Testis (tissue), 3 donors: Measurements from ENCODE around the gene PGC. TPM values are rescaled to one million over a fixed set of nuclear protein-coding genes. Genes with fewer than 3 reads are reported as not detected.

Source experiments
- DNase-seq: peaks from one replicate; pipeline ENCODE4 v3.0.0-alpha.2; 2019
- H3K27ac ChIP-seq, 2 donors: fragments of 200-600 bp; sonication (generic); one replicate each; pipeline ENCODE4 v1.5.1; 2019
- H3K27me3 ChIP-seq: fragments of 200-600 bp; sonication (generic); one replicate; pipeline ENCODE4 v1.5.1; 2019
- H3K36me3 ChIP-seq: fragments of 200-600 bp; sonication (generic); one replicate; pipeline ENCODE4 v1.5.1; 2017; ENCODE audit warnings: low read depth; ENCODE audit errors: missing control alignments
- H3K4me1 ChIP-seq: fragments of 200-600 bp; sonication (generic); one replicate; pipeline ENCODE4 v1.5.1; 2019
- H3K4me3 ChIP-seq, 2 donors: fragments of 200-600 bp; sonication (generic); one replicate each; pipeline ENCODE4 v1.5.1; 2017 to 2019
- H3K9me3 ChIP-seq: fragments of 200-600 bp; sonication (generic); one replicate; pipeline ENCODE4 v1.5.1; 2017
- CTCF ChIP-seq, 3 experiments: fragments of 450-650 bp in 2 of 3; fragments of 200-600 bp in 1 of 3; sonication (generic) in 1 of 3; IDR thresholded peaks; one replicate each; pipeline ENCODE4 v1.5.1; 2016 to 2019; ENCODE audit warnings: antibody characterized with exemption in 3 of 3, mild to moderate bottlenecking in 2 of 3, moderate library complexity in 1 of 3
- POLR2A ChIP-seq: fragments of 450-650 bp; IDR thresholded peaks from one replicate; pipeline ENCODE4 v1.6.1; 2017; ENCODE audit warnings: antibody characterized with exemption, mild to moderate bottlenecking, moderate library complexity
- WGBS, 2 donors: methylation state at CpG; one replicate each; pipeline ENCODE4 v1.1.5; 2018; 5-methylcytosine and 5-hydroxymethylcytosine counted together
- intact Hi-C: fragments of 100-400 bp; cut with DNase I; formaldehyde crosslinking; loops from one replicate; pipeline ENCODE4 v1.15.1; 2023; ENCODE audit warnings: low total_unique reads
- polyA plus RNA-seq: library from polyadenylated mRNA; stranded (reverse); fragments of 350-450 nt; fragmentation: Illumina TruSeq; extraction: RNeasy Lipid Tissue Mini Kit (QIAGEN cat#74804); gene quantifications from one replicate; pipeline ENCODE4 v1.2.3, GENCODE V29; 2014; ENCODE audit warnings: low read depth, low replicate concordance; ENCODE audit not compliant: insufficient read depth
- total RNA-seq, 2 donors: library from RNA; depleted of rRNA; stranded (reverse); fragments of >200 nt; gene quantifications; one replicate each; pipeline ENCODE4 v1.2.3, GENCODE V29; 2016

Gene PGC
- total and polyA plus RNA-seq, 3 donors from 2014 or later, result 0.42 to 1.3 TPM; not detected in 1

GRCh38 chr6:41728954-41729353 lies 18.2 kb downstream of the PGC start:
- DNase-seq, result no peak
- intact Hi-C loops, result no loop called here
- Histone ChIP-seq H3K4me3 (no peak overlapping the region), H3K4me1 (peaks cover 21% of the 10 kb centered on the region), H3K27ac (no peak overlapping the region), H3K9me3 (no peaks in the 10 kb centered on the region), H3K27me3 (no peaks in the 10 kb centered on the region), H3K36me3 (no peaks in the 10 kb centered on the region)
- 87 to 91% methylated on average over 7 of the region's 7 CpGs for WGBS, 2 donors
- TF ChIP-seq CTCF (IDR thresholded peaks at IDR 0.05) (no peak), POLR2A (no peak)

GRCh38 chr6:41728073-41728936 lies 18.9 kb downstream of the PGC start:
- no peak for DNase-seq
- WGBS, 2 donors, result 54 to 71% methylated on average over 18 to 19 of the region's 19 CpGs
- TF ChIP-seq CTCF (IDR thresholded peaks at IDR 0.05), result no peak
- TF ChIP-seq POLR2A, result no peak
- H3K4me1 ChIP-seq, result peaks cover 19% of the 10 kb centered on the region
- H3K4me3 ChIP-seq, result no peak overlapping the region
- no peak overlapping the region for H3K27ac ChIP-seq
- no peaks in the 10 kb centered on the region for H3K27me3 ChIP-seq
- H3K9me3 ChIP-seq, result no peaks in the 10 kb centered on the region
- H3K36me3 ChIP-seq, result no peaks in the 10 kb centered on the region
- intact Hi-C loops, result no loop called here

- intact Hi-C loops, result no loop called here
- WGBS, 2 donors, result 93 to 97% methylated on average over 3 of the region's 3 CpGs
- no peak for DNase-seq
- Histone ChIP-seq H3K27ac (no peak overlapping the region), H3K36me3 (no peaks in the 10 kb centered on the region), H3K4me1 (peaks cover 16% of the 10 kb centered on the region), H3K27me3 (no peaks in the 10 kb centered on the region), H3K4me3 (no peak overlapping the region), H3K9me3 (no peaks in the 10 kb centered on the region)
- no peak for TF ChIP-seq CTCF (IDR thresholded peaks at IDR 0.05)
These were observed 19.5 kb downstream of the PGC start for GRCh38 chr6:41727705-41728072.

GRCh38 chr6:41726876-41727275 lies 20.3 kb downstream of the PGC start:
- 77 to 88% methylated on average over 7 of the region's 7 CpGs for WGBS, 2 donors
- TF ChIP-seq CTCF (IDR thresholded peaks at IDR 0.05) (no peak), POLR2A (no peak)
- Histone ChIP-seq H3K36me3 (no peaks in the 10 kb centered on the region), H3K4me3 (no peak overlapping the region), H3K4me1 (peaks cover 16% of the 10 kb centered on the region), H3K27me3 (no peaks in the 10 kb centered on the region), H3K27ac (no peak overlapping the region), H3K9me3 (no peaks in the 10 kb centered on the region)
- no peak for DNase-seq
- intact Hi-C loops, result no loop called here
